Measurements from ENCODE around the gene TRIM67. TPM values are rescaled to one million over a fixed set of nuclear protein-coding genes. Genes with fewer than 3 reads are reported as not detected.
A peak's percentile ranks its signal among the peaks of the same experiment; 100 is the strongest.

Gene TRIM67
- polyA plus RNA-seq, 2 of the 4 experiments (the other 2 are of a cell fraction) = 0.23 to 0.35 TPM

- TF ChIP-seq RAD21 (conservative IDR thresholded peaks at IDR 0.05 in 1 of 2, IDR thresholded peaks at IDR 0.05 in 1 of 2) = no peak
- TF ChIP-seq FOSL2 (IDR thresholded peaks at IDR 0.05) = no peak
- TF ChIP-seq FOSL2 (CRISPR knock-in tag; IDR thresholded peaks at IDR 0.05) = no peak
- peak; percentile 93 for TF ChIP-seq MAX (IDR thresholded peaks at IDR 0.05)
- no peak for TF ChIP-seq NFE2L2 (conservative IDR thresholded peaks at IDR 0.05; ENCODE audit: low read length)
- peak; percentile 55; the same call in 1 of the 2 replicates for TF ChIP-seq MYC (IDR thresholded peaks at IDR 0.05; ENCODE audit: borderline replicate concordance, low read length)
- TF ChIP-seq BCL3 (IDR thresholded peaks at IDR 0.05) = peak; percentile 77; the same call in 1 of the 3 replicates
Measured at GRCh38 chr1:231240883-231241735, 79.3 kb downstream of the TRIM67 start, which contains the start of gene GNPAT (continued).

- Histone ChIP-seq H3K27ac (peak overlapping the region; percentile 88 to 93), H3K4me1 (peaks cover 14% of the 10 kb centered on the region; the same call in 2 of the 3 replicates), H3K4me2 (peak overlapping the region; percentile 86), H3K4me3 (peak overlapping the region; percentile 82), H3K9me3 (no peaks in the 10 kb centered on the region)
- under 1% methylated on average over 10 of the region's 10 CpGs for WGBS (ENCODE audit: missing lambda C conversion rate)
- no peak for FAIRE-seq
- ChIA-PET CTCF (interaction anchor here (0.6 to 1.0 kb wide), 4 partner anchors 10 to 444 kb away, joined by 3 to 5 read pairs (median 4); no protein-coding TSS in a partner anchor), POLR2A (interaction anchor here (0.8 kb wide), 1 partner anchor 96 kb away, joined by 3 read pairs; the partner anchor contains the start of genes EXOC8 and SPRTN)
- peak; percentile 59 to 73; a peak in 5 of 6 replicates for ATAC-seq
- TF ChIP-seq RAD21 (conservative IDR thresholded peaks at IDR 0.05 in 1 of 2, IDR thresholded peaks at IDR 0.05 in 1 of 2) (0 out of 5 replicates have a peak, but pooled peaks of 1 of the 2 experiments have one; percentile 12), NFE2L2 (conservative IDR thresholded peaks at IDR 0.05; ENCODE audit: low read length) (no peak), PBX3 (IDR thresholded peaks at IDR 0.05) (no peak)
- peak in 1 of 2 experiments; percentile 63 for DNase-seq (ENCODE audit: low read depth in 1 of 2, low spot score in 1 of 2)
Measured at GRCh38 chr1:231241750-231242149, 79.9 kb downstream of the TRIM67 start.

GRCh38 chr1:231242516-231243198, 80.8 kb downstream of the TRIM67 start:
- ATAC-seq = no peak
- FAIRE-seq = no peak
- Histone ChIP-seq H3K4me1 (peaks cover 14% of the 10 kb centered on the region; the same call in 2 of the 3 replicates), H3K4me2 (peak overlapping the region; percentile 86), H3K4me3 (peak overlapping the region; percentile 82), H3K27ac (peak overlapping the region in 1 of 2 experiments; percentile 93; a peak in 2 of 6 replicates), H3K9me3 (no peaks in the 10 kb centered on the region)
- TF ChIP-seq MAZ (IDR thresholded peaks at IDR 0.05; ENCODE audit: borderline replicate concordance, low read depth, low read length) (no peak), REST (IDR thresholded peaks at IDR 0.05) (peak; percentile 69), HOXA7 (CRISPR knock-in tag; IDR thresholded peaks at IDR 0.05) (no peak)
- ChIA-PET CTCF (interaction anchor here (0.8 to 2.0 kb wide), 3 partner anchors 8 to 17 kb away, joined by 3 to 5 read pairs (median 4); no protein-coding TSS in a partner anchor), POLR2A (no interaction called here)
- 66% methylated on average over 5 of the region's 5 CpGs for WGBS (ENCODE audit: missing lambda C conversion rate)
- no peak for DNase-seq (ENCODE audit: low read depth in 1 of 2, low spot score in 1 of 2)

All from A549 (cell line).